Activated T-helper 17 cell treated with anti-CD3 and anti-CD28 coated beads, Interleukin-2, amount 50 U/mL, for 72 hours (primary cell): ENCODE measurements around the gene SELPLG. TPM values are rescaled to one million over a fixed set of nuclear protein-coding genes. Genes with fewer than 3 reads are reported as not detected.

Source experiments
- ATAC-seq: fragments of 150-1000 bp; cut with Tn5 transposase; replicated peaks from 2 replicates; pipeline ENCODE4 v1.10.0; 2021; ENCODE audit warnings: mild to moderate bottlenecking, moderate library complexity
- H3K27ac Mint-ChIP-seq: one replicate; pipeline ENCODE4 v1.8.0; 2022; ENCODE audit warnings: mixed read lengths
- H3K27me3 Mint-ChIP-seq: one replicate; pipeline ENCODE4 v1.8.0; 2022; ENCODE audit warnings: mixed read lengths
- H3K36me3 Mint-ChIP-seq: one replicate; pipeline ENCODE4 v1.8.0; 2022; ENCODE audit warnings: low read depth, mild to moderate bottlenecking, mixed read lengths
- H3K4me1 Mint-ChIP-seq: one replicate; pipeline ENCODE4 v1.8.0; 2022; ENCODE audit warnings: mixed read lengths
- H3K4me3 Mint-ChIP-seq: one replicate; pipeline ENCODE4 v1.8.0; 2022; ENCODE audit warnings: mild to moderate bottlenecking, mixed read lengths
- H3K9me3 Mint-ChIP-seq: one replicate; pipeline ENCODE4 v1.8.0; 2022; ENCODE audit warnings: mixed read lengths
- total RNA-seq, 2 donors: library from RNA; stranded (reverse); gene quantifications; one replicate each; pipeline ENCODE4 v1.2.3, GENCODE V29; 2022

SELPLG gene
- total RNA-seq, 2 donors from 2014 or later: 79.7 to 89.1 TPM

GRCh38 chr12:108613548-108613947 lies 20.1 kb downstream of the SELPLG start:
- no peaks in the 10 kb centered on the region for H3K9me3 Mint-ChIP-seq
- peaks cover 38% of the 10 kb centered on the region for H3K4me1 Mint-ChIP-seq
- H3K27ac Mint-ChIP-seq: peak overlapping the region; percentile 28

GRCh38 chr12:108612788-108613282 lies 20.9 kb downstream of the SELPLG start:
- no peak overlapping the region for H3K4me3 Mint-ChIP-seq
- peaks cover 17% of the 10 kb centered on the region for H3K36me3 Mint-ChIP-seq
- peaks cover 33% of the 10 kb centered on the region for H3K4me1 Mint-ChIP-seq
- no peak for ATAC-seq
- no peaks in the 10 kb centered on the region for H3K9me3 Mint-ChIP-seq
- H3K27ac Mint-ChIP-seq: peak overlapping the region; percentile 28
- H3K27me3 Mint-ChIP-seq: no peaks in the 10 kb centered on the region

More at GRCh38 chr12:108613548-108613947, 20.1 kb downstream of the SELPLG start:
- H3K27me3 Mint-ChIP-seq: no peaks in the 10 kb centered on the region
- no peak overlapping the region for H3K4me3 Mint-ChIP-seq
- ATAC-seq: no peak
- peaks cover 17% of the 10 kb centered on the region for H3K36me3 Mint-ChIP-seq

- peak; percentile 65 for ATAC-seq
- H3K36me3 Mint-ChIP-seq: peaks cover 10% of the 10 kb centered on the region
- peak overlapping the region; percentile 0 for H3K27ac Mint-ChIP-seq
- no peaks in the 10 kb centered on the region for H3K9me3 Mint-ChIP-seq
- H3K4me3 Mint-ChIP-seq: no peak overlapping the region
- H3K27me3 Mint-ChIP-seq: no peaks in the 10 kb centered on the region
- peaks cover 24% of the 10 kb centered on the region for H3K4me1 Mint-ChIP-seq
These were observed 21.7 kb downstream of the SELPLG start for GRCh38 chr12:108611884-108612415.

GRCh38 chr12:108610856-108611605 lies 22.7 kb downstream of the SELPLG start:
- H3K27me3 Mint-ChIP-seq: no peaks in the 10 kb centered on the region
- H3K27ac Mint-ChIP-seq: no peak overlapping the region
- no peak overlapping the region for H3K4me3 Mint-ChIP-seq
- H3K36me3 Mint-ChIP-seq: peaks cover 1% of the 10 kb centered on the region
- no peaks in the 10 kb centered on the region for H3K9me3 Mint-ChIP-seq
- no peak for ATAC-seq
- H3K4me1 Mint-ChIP-seq: peaks cover 15% of the 10 kb centered on the region

- H3K4me1 Mint-ChIP-seq: peaks cover 14% of the 10 kb centered on the region
- H3K9me3 Mint-ChIP-seq: no peaks in the 10 kb centered on the region
- no peak for ATAC-seq
- H3K36me3 Mint-ChIP-seq: no peaks in the 10 kb centered on the region
- no peaks in the 10 kb centered on the region for H3K27me3 Mint-ChIP-seq
- no peak overlapping the region for H3K4me3 Mint-ChIP-seq
- no peak overlapping the region for H3K27ac Mint-ChIP-seq
These were observed 23.3 kb downstream of the SELPLG start for GRCh38 chr12:108610336-108610815.

- H3K4me3 Mint-ChIP-seq: no peak overlapping the region
- ATAC-seq: no peak
- no peaks in the 10 kb centered on the region for H3K27me3 Mint-ChIP-seq
- H3K36me3 Mint-ChIP-seq: no peaks in the 10 kb centered on the region
- peaks cover 14% of the 10 kb centered on the region for H3K4me1 Mint-ChIP-seq
- no peak overlapping the region for H3K27ac Mint-ChIP-seq
- H3K9me3 Mint-ChIP-seq: no peaks in the 10 kb centered on the region
These were observed 24.0 kb downstream of the SELPLG start for GRCh38 chr12:108609537-108610335.

GRCh38 chr12:108608616-108609015 lies 25.1 kb downstream of the SELPLG start:
- Mint-ChIP-seq H3K27ac (no peak overlapping the region), H3K9me3 (no peaks in the 10 kb centered on the region), H3K4me3 (no peak overlapping the region), H3K27me3 (no peaks in the 10 kb centered on the region), H3K36me3 (no peaks in the 10 kb centered on the region), H3K4me1 (peaks cover 9% of the 10 kb centered on the region)
- no peak for ATAC-seq

- Mint-ChIP-seq H3K9me3 (no peaks in the 10 kb centered on the region), H3K27ac (no peak overlapping the region), H3K4me3 (no peak overlapping the region), H3K4me1 (peaks cover 9% of the 10 kb centered on the region), H3K36me3 (no peaks in the 10 kb centered on the region), H3K27me3 (no peaks in the 10 kb centered on the region)
- no peak for ATAC-seq
These were observed 25.6 kb downstream of the SELPLG start for GRCh38 chr12:108607981-108608600.

GRCh38 chr12:108606492-108606891 lies 27.2 kb downstream of the SELPLG start:
- ATAC-seq: no peak
- Mint-ChIP-seq H3K36me3 (no peaks in the 10 kb centered on the region), H3K9me3 (no peaks in the 10 kb centered on the region), H3K4me1 (no peaks in the 10 kb centered on the region), H3K4me3 (no peak overlapping the region), H3K27ac (peak overlapping the region; percentile 61), H3K27me3 (no peaks in the 10 kb centered on the region)

GRCh38 chr12:108605690-108606406 lies 27.8 kb downstream of the SELPLG start:
- Mint-ChIP-seq H3K4me3 (no peak overlapping the region), H3K27ac (peak overlapping the region; percentile 61)

GRCh38 chr12:108605000-108605689 lies 28.5 kb downstream of the SELPLG start:
- H3K4me1 Mint-ChIP-seq: no peaks in the 10 kb centered on the region
- H3K27ac Mint-ChIP-seq: peak overlapping the region; percentile 61
- H3K4me3 Mint-ChIP-seq: no peak overlapping the region
- H3K36me3 Mint-ChIP-seq: no peaks in the 10 kb centered on the region
- peak; percentile 19 for ATAC-seq
- H3K9me3 Mint-ChIP-seq: no peaks in the 10 kb centered on the region
- H3K27me3 Mint-ChIP-seq: no peaks in the 10 kb centered on the region

More at GRCh38 chr12:108605690-108606406, 27.8 kb downstream of the SELPLG start:
- H3K36me3 Mint-ChIP-seq: no peaks in the 10 kb centered on the region
- no peaks in the 10 kb centered on the region for H3K4me1 Mint-ChIP-seq
- no peaks in the 10 kb centered on the region for H3K27me3 Mint-ChIP-seq
- no peaks in the 10 kb centered on the region for H3K9me3 Mint-ChIP-seq
- ATAC-seq: no peak

- ATAC-seq: no peak
- no peaks in the 10 kb centered on the region for H3K9me3 Mint-ChIP-seq
- H3K4me1 Mint-ChIP-seq: no peaks in the 10 kb centered on the region
- H3K27me3 Mint-ChIP-seq: no peaks in the 10 kb centered on the region
- H3K36me3 Mint-ChIP-seq: no peaks in the 10 kb centered on the region
- no peak overlapping the region for H3K4me3 Mint-ChIP-seq
- H3K27ac Mint-ChIP-seq: peak overlapping the region; percentile 61
These were observed 29.3 kb downstream of the SELPLG start for GRCh38 chr12:108604208-108604941.

GRCh38 chr12:108603743-108604142 lies 30.0 kb downstream of the SELPLG start:
- no peak for ATAC-seq
- Mint-ChIP-seq H3K36me3 (no peaks in the 10 kb centered on the region), H3K27me3 (no peaks in the 10 kb centered on the region), H3K9me3 (no peaks in the 10 kb centered on the region), H3K4me3 (no peak overlapping the region), H3K27ac (no peak overlapping the region), H3K4me1 (no peaks in the 10 kb centered on the region)
